Measurements from ENCODE around the gene PRAC1. TPM values are rescaled to one million over a fixed set of nuclear protein-coding genes. Genes with fewer than 3 reads are reported as not detected.
A peak's percentile ranks its signal among the peaks of the same experiment; 100 is the strongest.

PRAC1 gene
- total and polyA plus RNA-seq, 10 of the 15 experiments (the other 5 are each of a cell fraction or from before 2014, with no cell fraction given) = not detected

DNA sequence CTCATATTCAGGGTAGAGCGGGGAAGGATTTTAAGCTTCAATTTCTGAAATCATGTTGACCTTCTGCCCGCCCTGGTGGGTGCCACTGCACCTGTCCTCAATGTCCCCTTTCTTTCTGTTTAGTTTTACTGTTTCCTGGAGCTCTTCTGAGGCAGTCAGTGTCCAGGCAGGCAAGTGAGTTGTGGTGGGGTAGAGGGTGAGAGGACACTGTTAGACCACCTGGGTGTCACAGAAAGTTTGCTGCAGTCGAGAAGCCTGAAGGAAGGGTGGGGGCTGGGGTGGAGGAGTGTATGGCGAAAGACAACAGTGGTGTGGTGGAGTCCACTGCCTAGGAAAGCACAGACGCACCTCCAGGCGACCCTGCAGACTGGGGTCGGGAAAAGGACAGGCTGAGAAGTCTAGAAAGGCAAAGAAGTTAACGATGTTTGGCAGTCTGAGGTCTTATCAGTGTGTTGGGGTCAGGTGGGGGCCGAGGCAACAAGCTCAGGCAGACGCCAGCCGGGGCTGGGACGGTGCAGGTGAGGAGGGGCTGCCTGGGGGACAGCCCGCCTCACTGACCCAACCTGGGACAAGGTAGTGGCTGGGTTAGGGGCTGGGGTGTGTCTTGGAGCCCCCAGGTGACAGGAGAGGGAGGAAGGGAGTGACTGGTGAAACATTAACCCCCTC, 29.5 kb upstream of the PRAC1 start:
- H3K4me1 ChIP-seq (ENCODE audit: control insufficient read depth, insufficient read depth, low read length) = no peaks in the 10 kb centered on the region
- WGBS (ENCODE audit: insufficient coverage, insufficient replicate concordance, low lambda C conversion rate, missing lambda C conversion rate) = 13% methylated on average over 13 of the region's 13 CpGs
- FAIRE-seq = no peak
- H3K27me3 ChIP-seq (replicated peaks in 1 of 2; ENCODE audit: control insufficient read depth in 2 of 2, insufficient read depth in 2 of 2, low read length in 1 of 2) = peaks cover 30 to 53% of the 10 kb centered on the region in 2 experiments
- ChIA-PET POLR2A (interaction anchor here (0.5 to 0.8 kb wide), 2 partner anchors 97 to 1010 kb away, joined by 4 to 5 read pairs; no protein-coding TSS in a partner anchor), RAD21 (ENCODE audit: unreplicated experiment) (interaction anchor here (1.2 kb wide), 1 partner anchor 127 kb away, joined by 3 read pairs; no protein-coding TSS in a partner anchor), SMC1A (ENCODE audit: uncharacterized antibody, unreplicated experiment) (interaction anchor here (0.6 to 1.2 kb wide), 4 partner anchors 11 to 127 kb away, joined by 3 to 4 read pairs (median 4); no protein-coding TSS in a partner anchor), CTCF (interaction anchor here (0.9 to 1.8 kb wide), 4 partner anchors 28 to 73 kb away, joined by 3 to 7 read pairs (median 4); no protein-coding TSS in a partner anchor)
- H2AFZ ChIP-seq (ENCODE audit: control insufficient read depth, low read depth, low read length) = no peak overlapping the region
- H3K9ac ChIP-seq (ENCODE audit: control insufficient read depth, insufficient read depth, low read length) = no peak overlapping the region
- H3K36me3 ChIP-seq (ENCODE audit: control insufficient read depth in 2 of 2, insufficient read depth in 2 of 2, low read length in 1 of 2) = no peaks in the 10 kb centered on the region
- no peak overlapping the region for H3K4me2 ChIP-seq (ENCODE audit: control insufficient read depth, insufficient read depth)
- no TSS peak for BruUV-seq (replicated peaks)
- no peaks in the 10 kb centered on the region for H3K79me2 ChIP-seq (ENCODE audit: control insufficient read depth, insufficient read depth, low read length)
- no peak overlapping the region for H3K4me3 ChIP-seq
- intact Hi-C loops (cut with micrococcal nuclease; ENCODE audit: unreplicated experiment) (no loop called here), in situ Hi-C loops (cut with MboI) (no loop called here)
- TF ChIP-seq, protein P1, sequence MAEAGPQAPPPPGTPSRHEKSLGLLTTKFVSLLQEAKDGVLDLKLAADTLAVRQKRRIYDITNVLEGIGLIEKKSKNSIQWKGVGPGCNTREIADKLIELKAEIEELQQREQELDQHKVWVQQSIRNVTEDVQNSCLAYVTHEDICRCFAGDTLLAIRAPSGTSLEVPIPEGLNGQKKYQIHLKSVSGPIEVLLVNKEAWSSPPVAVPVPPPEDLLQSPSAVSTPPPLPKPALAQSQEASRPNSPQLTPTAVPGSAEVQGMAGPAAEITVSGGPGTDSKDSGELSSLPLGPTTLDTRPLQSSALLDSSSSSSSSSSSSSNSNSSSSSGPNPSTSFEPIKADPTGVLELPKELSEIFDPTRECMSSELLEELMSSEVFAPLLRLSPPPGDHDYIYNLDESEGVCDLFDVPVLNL (IDR thresholded peaks at IDR 0.05; ENCODE audit: low read depth, low read length) = no peak
- TF ChIP-seq SUZ12 (IDR thresholded peaks at IDR 0.05; ENCODE audit: unreplicated experiment) = peak; percentile 33
- H3K27ac ChIP-seq (ENCODE audit: control insufficient read depth, insufficient read depth) = no peak overlapping the region
- no peaks in the 10 kb centered on the region; the same call in 2 of the 3 replicates for H3K9me3 ChIP-seq (replicated peaks; ENCODE audit: control insufficient read depth, insufficient read depth, low read length)
- no peak for DNase-seq (ENCODE audit: low read depth, low spot score)
- no peak for ATAC-seq
- H4K20me1 ChIP-seq (ENCODE audit: control insufficient read depth, insufficient read depth) = peaks cover 2% of the 10 kb centered on the region; the same call in 1 of the 2 replicates

DNA sequence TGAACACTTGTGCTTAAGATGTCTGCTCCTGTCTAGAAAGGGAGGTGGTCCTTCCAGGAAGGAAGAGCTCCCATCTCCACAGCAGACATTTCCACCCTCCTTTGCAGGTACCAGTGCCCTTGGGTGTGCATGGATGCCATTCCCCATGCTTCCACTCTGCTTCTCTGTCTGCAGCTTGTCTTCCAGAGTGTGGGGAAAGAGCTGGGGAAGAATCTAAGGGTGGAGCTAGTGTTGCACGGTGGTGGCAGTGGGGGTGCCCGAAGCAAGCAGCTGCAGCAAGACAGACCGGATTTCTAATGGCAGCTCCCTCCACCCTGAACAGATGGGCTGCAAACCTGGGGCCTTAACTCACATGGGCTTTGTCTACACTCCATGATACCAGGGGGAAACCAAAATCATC, 28.9 kb upstream of the PRAC1 start:
- Histone ChIP-seq H3K27me3 (replicated peaks in 1 of 2; ENCODE audit: control insufficient read depth in 2 of 2, insufficient read depth in 2 of 2, low read length in 1 of 2) (peaks cover 30 to 55% of the 10 kb centered on the region in 2 experiments), H3K27ac (ENCODE audit: control insufficient read depth, insufficient read depth) (no peak overlapping the region), H3K4me3 (no peak overlapping the region), H3K36me3 (ENCODE audit: control insufficient read depth in 2 of 2, insufficient read depth in 2 of 2, low read length in 1 of 2) (no peaks in the 10 kb centered on the region), H3K9me3 (replicated peaks; ENCODE audit: control insufficient read depth, insufficient read depth, low read length) (no peaks in the 10 kb centered on the region; the same call in 2 of the 3 replicates), H2AFZ (ENCODE audit: control insufficient read depth, low read depth, low read length) (no peak overlapping the region), H3K4me2 (ENCODE audit: control insufficient read depth, insufficient read depth) (no peak overlapping the region), H3K79me2 (ENCODE audit: control insufficient read depth, insufficient read depth, low read length) (no peaks in the 10 kb centered on the region), H3K4me1 (ENCODE audit: control insufficient read depth, insufficient read depth, low read length) (no peaks in the 10 kb centered on the region), H3K9ac (ENCODE audit: control insufficient read depth, insufficient read depth, low read length) (no peak overlapping the region), H4K20me1 (ENCODE audit: control insufficient read depth, insufficient read depth) (peaks cover 2% of the 10 kb centered on the region; the same call in 1 of the 2 replicates)
- ChIA-PET SMC1A (ENCODE audit: uncharacterized antibody, unreplicated experiment) (interaction anchor here (1.1 to 1.2 kb wide), 4 partner anchors 27 to 128 kb away, joined by 3 to 5 read pairs (median 4); no protein-coding TSS in a partner anchor), POLR2A (interaction anchor here (0.8 kb wide), 1 partner anchor 96 kb away, joined by 5 read pairs; no protein-coding TSS in a partner anchor), CTCF (interaction anchor here (0.9 to 1.8 kb wide), 4 partner anchors 27 to 72 kb away, joined by 3 to 7 read pairs (median 4); no protein-coding TSS in a partner anchor), RAD21 (ENCODE audit: unreplicated experiment) (interaction anchor here (1.2 kb wide), 1 partner anchor 128 kb away, joined by 3 read pairs; no protein-coding TSS in a partner anchor)
- BruUV-seq (replicated peaks) = no TSS peak
- no peak for DNase-seq (ENCODE audit: low read depth, low spot score)
- intact Hi-C loops (cut with micrococcal nuclease; ENCODE audit: unreplicated experiment) (no loop called here), in situ Hi-C loops (cut with MboI) (no loop called here)
- no peak for ATAC-seq
- 4% methylated on average over 3 of the region's 3 CpGs for WGBS (ENCODE audit: insufficient coverage, insufficient replicate concordance, low lambda C conversion rate, missing lambda C conversion rate)
- no peak for FAIRE-seq
- no peak for TF ChIP-seq MEF2B (IDR thresholded peaks at IDR 0.05; ENCODE audit: partially characterized antibody, poor library complexity, severe bottlenecking)
- no peak for TF ChIP-seq ATF7 (IDR thresholded peaks at IDR 0.05; ENCODE audit: low read depth)
- TF ChIP-seq, protein P2, sequence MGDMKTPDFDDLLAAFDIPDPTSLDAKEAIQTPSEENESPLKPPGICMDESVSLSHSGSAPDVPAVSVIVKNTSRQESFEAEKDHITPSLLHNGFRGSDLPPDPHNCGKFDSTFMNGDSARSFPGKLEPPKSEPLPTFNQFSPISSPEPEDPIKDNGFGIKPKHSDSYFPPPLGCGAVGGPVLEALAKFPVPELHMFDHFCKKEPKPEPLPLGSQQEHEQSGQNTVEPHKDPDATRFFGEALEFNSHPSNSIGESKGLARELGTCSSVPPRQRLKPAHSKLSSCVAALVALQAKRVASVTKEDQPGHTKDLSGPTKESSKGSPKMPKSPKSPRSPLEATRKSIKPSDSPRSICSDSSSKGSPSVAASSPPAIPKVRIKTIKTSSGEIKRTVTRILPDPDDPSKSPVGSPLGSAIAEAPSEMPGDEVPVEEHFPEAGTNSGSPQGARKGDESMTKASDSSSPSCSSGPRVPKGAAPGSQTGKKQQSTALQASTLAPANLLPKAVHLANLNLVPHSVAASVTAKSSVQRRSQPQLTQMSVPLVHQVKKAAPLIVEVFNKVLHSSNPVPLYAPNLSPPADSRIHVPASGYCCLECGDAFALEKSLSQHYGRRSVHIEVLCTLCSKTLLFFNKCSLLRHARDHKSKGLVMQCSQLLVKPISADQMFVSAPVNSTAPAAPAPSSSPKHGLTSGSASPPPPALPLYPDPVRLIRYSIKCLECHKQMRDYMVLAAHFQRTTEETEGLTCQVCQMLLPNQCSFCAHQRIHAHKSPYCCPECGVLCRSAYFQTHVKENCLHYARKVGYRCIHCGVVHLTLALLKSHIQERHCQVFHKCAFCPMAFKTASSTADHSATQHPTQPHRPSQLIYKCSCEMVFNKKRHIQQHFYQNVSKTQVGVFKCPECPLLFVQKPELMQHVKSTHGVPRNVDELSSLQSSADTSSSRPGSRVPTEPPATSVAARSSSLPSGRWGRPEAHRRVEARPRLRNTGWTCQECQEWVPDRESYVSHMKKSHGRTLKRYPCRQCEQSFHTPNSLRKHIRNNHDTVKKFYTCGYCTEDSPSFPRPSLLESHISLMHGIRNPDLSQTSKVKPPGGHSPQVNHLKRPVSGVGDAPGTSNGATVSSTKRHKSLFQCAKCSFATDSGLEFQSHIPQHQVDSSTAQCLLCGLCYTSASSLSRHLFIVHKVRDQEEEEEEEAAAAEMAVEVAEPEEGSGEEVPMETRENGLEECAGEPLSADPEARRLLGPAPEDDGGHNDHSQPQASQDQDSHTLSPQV (IDR thresholded peaks at IDR 0.05) = no peak
- TF ChIP-seq JUND (IDR thresholded peaks at IDR 0.05; ENCODE audit: low read depth, low read length) = no peak
- TF ChIP-seq RUNX3 (IDR thresholded peaks at IDR 0.05; ENCODE audit: low read length) = no peak
- TF ChIP-seq, protein P3, sequence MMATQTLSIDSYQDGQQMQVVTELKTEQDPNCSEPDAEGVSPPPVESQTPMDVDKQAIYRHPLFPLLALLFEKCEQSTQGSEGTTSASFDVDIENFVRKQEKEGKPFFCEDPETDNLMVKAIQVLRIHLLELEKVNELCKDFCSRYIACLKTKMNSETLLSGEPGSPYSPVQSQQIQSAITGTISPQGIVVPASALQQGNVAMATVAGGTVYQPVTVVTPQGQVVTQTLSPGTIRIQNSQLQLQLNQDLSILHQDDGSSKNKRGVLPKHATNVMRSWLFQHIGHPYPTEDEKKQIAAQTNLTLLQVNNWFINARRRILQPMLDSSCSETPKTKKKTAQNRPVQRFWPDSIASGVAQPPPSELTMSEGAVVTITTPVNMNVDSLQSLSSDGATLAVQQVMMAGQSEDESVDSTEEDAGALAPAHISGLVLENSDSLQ (IDR thresholded peaks at IDR 0.05) = no peak

Data from GM12878 (cell line).